Prostate gland (tissue), 2 donors: ENCODE results near the gene GAS6.

ENCODE experiments used
- CTCF ChIP-seq, 4 experiments: fragments of 200-600 bp in 2 of 4; fragments of 450-650 bp in 2 of 4; sonication (generic) in 2 of 4; IDR thresholded peaks; 1 replicate in 3 of 4; 2 replicates in 1 of 4; pipeline ENCODE4 v1.5.1; 2016 to 2019; ENCODE audit warnings: antibody characterized with exemption in 4 of 4, mild to moderate bottlenecking in 2 of 4, moderate library complexity in 2 of 4
- POLR2AphosphoS5 ChIP-seq: sonication (generic); formaldehyde crosslinking; IDR thresholded peaks from one replicate; pipeline ENCODE4 v1.6.1; 2017; ENCODE audit warnings: antibody characterized with exemption

- TF ChIP-seq CTCF (IDR thresholded peaks at IDR 0.05) (no peak), POLR2AphosphoS5 (no peak)
Measured at GRCh38 chr13:113786262-113786841, 77.5 kb downstream of the GAS6 start.
